Measurements from ENCODE around the gene LHFPL2. TPM values are rescaled to one million over a fixed set of nuclear protein-coding genes. Genes with fewer than 3 reads are reported as not detected.

The LHFPL2 gene
- total and polyA plus RNA-seq, 9 of the 15 experiments (the other 6 are each of a cell fraction or from before 2014, with no cell fraction given) = 1.0 to 6.6 (median 4.6) TPM

- ChIA-PET CTCF (ENCODE audit: low intra/inter-chr PET ratio) (no interaction called here), POLR2A (no interaction called here)
- 76% methylated on average over 3 of the region's 3 CpGs for WGBS (ENCODE audit: insufficient coverage, low coverage, missing lambda C conversion rate)
- H3K9me3 ChIP-seq (replicated peaks; ENCODE audit: control insufficient read depth, insufficient read depth, low read depth, low read length) = no peaks in the 10 kb centered on the region
- H4K20me1 ChIP-seq (replicated peaks; ENCODE audit: control insufficient read depth, insufficient read depth, low read length) = no peaks in the 10 kb centered on the region
- H3K27ac ChIP-seq (ENCODE audit: extremely low read depth, low read depth, low read length) = no peak overlapping the region
- ATAC-seq (no peak), DNase-seq (ENCODE audit: extremely low read depth in 1 of 4, low spot score in 3 of 4) (no peak), FAIRE-seq (no peak)
- no peaks in the 10 kb centered on the region for H3K36me3 ChIP-seq (ENCODE audit: control insufficient read depth, insufficient read depth, low read length)
- peaks cover 9 to 17% of the 10 kb centered on the region in 2 experiments; a peak in 4 of 5 replicates for H3K4me1 ChIP-seq (replicated peaks in 1 of 2; ENCODE audit: control insufficient read depth in 2 of 2, insufficient read depth in 2 of 2, low read length in 2 of 2)
- no peak overlapping the region for H2AFZ ChIP-seq (ENCODE audit: low read depth, low read length)
- H3K27me3 ChIP-seq (ENCODE audit: control insufficient read depth in 2 of 2, insufficient read depth in 2 of 2, low read length in 2 of 2) = no peaks in the 10 kb centered on the region; a peak in 1 of 5 replicates
- in situ Hi-C loops (cut with MboI) = no loop called here
- TF ChIP-seq KAT2B (IDR thresholded peaks at IDR 0.05; ENCODE audit: low read depth, low read length) (no peak), ZNF316 (IDR thresholded peaks at IDR 0.05) (peak; percentile 58), MAFG (tag; conservative IDR thresholded peaks at IDR 0.05) (0 out of 2 replicates have a peak, but pooled peaks have one; percentile 7), C11orf30 (IDR thresholded peaks at IDR 0.05; ENCODE audit: low read depth) (peak; percentile 27; the same call in 1 of the 2 replicates)
- H3K4me2 ChIP-seq (ENCODE audit: insufficient read depth, low read length) = no peak overlapping the region
- H3K9me1 ChIP-seq (ENCODE audit: control insufficient read depth, insufficient read depth, low read length) = no peaks in the 10 kb centered on the region
- H3K4me3 ChIP-seq = no peak overlapping the region
- H3K9ac ChIP-seq (ENCODE audit: insufficient read depth in 1 of 2, low read depth in 2 of 2, low read length in 2 of 2) = no peak overlapping the region
- intact Hi-C loops (cut with micrococcal nuclease) = no loop called here
- H3K79me2 ChIP-seq (ENCODE audit: control insufficient read depth, insufficient read depth, low read length) = no peaks in the 10 kb centered on the region
- BruUV-seq (replicated peaks) = no TSS peak
These were observed 4.4 kb downstream of the LHFPL2 start for GRCh38 chr5:78644129-78644528.

GRCh38 chr5:78642701-78643100 is 5.9 kb downstream of the LHFPL2 start:
- WGBS (ENCODE audit: insufficient coverage, low coverage, missing lambda C conversion rate) = 45% methylated on average over 1 of the region's 1 CpG
- H3K9me1 ChIP-seq (ENCODE audit: control insufficient read depth, insufficient read depth, low read length) = no peaks in the 10 kb centered on the region
- H3K9ac ChIP-seq (ENCODE audit: insufficient read depth in 1 of 2, low read depth in 2 of 2, low read length in 2 of 2) = no peak overlapping the region
- H3K4me2 ChIP-seq (ENCODE audit: insufficient read depth, low read length) = no peak overlapping the region
- no peak overlapping the region for H3K4me3 ChIP-seq
- ChIA-PET CTCF (ENCODE audit: low intra/inter-chr PET ratio) (no interaction called here), POLR2A (interaction anchor here (0.6 to 1.0 kb wide), 2 partner anchors 13 to 16 kb away, joined by 3 to 6 read pairs; no protein-coding TSS in a partner anchor)
- DNase-seq (ENCODE audit: extremely low read depth in 1 of 4, low spot score in 3 of 4) (no peak), FAIRE-seq (no peak), ATAC-seq (no peak)
- no peaks in the 10 kb centered on the region for H3K36me3 ChIP-seq (ENCODE audit: control insufficient read depth, insufficient read depth, low read length)
- no TSS peak for BruUV-seq (replicated peaks)
- in situ Hi-C loops (cut with MboI) (no loop called here), intact Hi-C loops (cut with micrococcal nuclease) (no loop called here)
- no peak overlapping the region for H3K27ac ChIP-seq (ENCODE audit: extremely low read depth, low read depth, low read length)
- no peaks in the 10 kb centered on the region for H3K79me2 ChIP-seq (ENCODE audit: control insufficient read depth, insufficient read depth, low read length)
- H2AFZ ChIP-seq (ENCODE audit: low read depth, low read length) = no peak overlapping the region
- no peaks in the 10 kb centered on the region for H3K9me3 ChIP-seq (replicated peaks; ENCODE audit: control insufficient read depth, insufficient read depth, low read depth, low read length)
- H3K4me1 ChIP-seq (replicated peaks in 1 of 2; ENCODE audit: control insufficient read depth in 2 of 2, insufficient read depth in 2 of 2, low read length in 2 of 2) = peaks cover 3 to 6% of the 10 kb centered on the region in 2 experiments; a peak in 4 of 5 replicates
- no peaks in the 10 kb centered on the region for H4K20me1 ChIP-seq (replicated peaks; ENCODE audit: control insufficient read depth, insufficient read depth, low read length)
- no peaks in the 10 kb centered on the region; a peak in 1 of 5 replicates for H3K27me3 ChIP-seq (ENCODE audit: control insufficient read depth in 2 of 2, insufficient read depth in 2 of 2, low read length in 2 of 2)
- TF ChIP-seq HDAC6 (IDR thresholded peaks at IDR 0.05; ENCODE audit: low read depth, low read length) (no peak), ARHGAP35 (IDR thresholded peaks at IDR 0.05; ENCODE audit: partially characterized antibody) (no peak), TAF9B (IDR thresholded peaks at IDR 0.05; ENCODE audit: partially characterized antibody) (no peak), CTCF (IDR thresholded peaks at IDR 0.05 in 2 of 3, conservative IDR thresholded peaks at IDR 0.05 in 1 of 3; ENCODE audit: insufficient read depth in 2 of 3, low read depth in 1 of 3, low read length in 3 of 3) (no peak), PTBP1 (IDR thresholded peaks at IDR 0.05; ENCODE audit: low read depth, low read length) (no peak), NONO (IDR thresholded peaks at IDR 0.05; ENCODE audit: low read depth in 2 of 2, low read length in 1 of 2) (no peak), MCM3 (IDR thresholded peaks at IDR 0.05) (no peak)
- TF ChIP-seq, protein P1, sequence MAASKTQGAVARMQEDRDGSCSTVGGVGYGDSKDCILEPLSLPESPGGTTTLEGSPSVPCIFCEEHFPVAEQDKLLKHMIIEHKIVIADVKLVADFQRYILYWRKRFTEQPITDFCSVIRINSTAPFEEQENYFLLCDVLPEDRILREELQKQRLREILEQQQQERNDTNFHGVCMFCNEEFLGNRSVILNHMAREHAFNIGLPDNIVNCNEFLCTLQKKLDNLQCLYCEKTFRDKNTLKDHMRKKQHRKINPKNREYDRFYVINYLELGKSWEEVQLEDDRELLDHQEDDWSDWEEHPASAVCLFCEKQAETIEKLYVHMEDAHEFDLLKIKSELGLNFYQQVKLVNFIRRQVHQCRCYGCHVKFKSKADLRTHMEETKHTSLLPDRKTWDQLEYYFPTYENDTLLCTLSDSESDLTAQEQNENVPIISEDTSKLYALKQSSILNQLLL (CRISPR knock-in tag; IDR thresholded peaks at IDR 0.05; ENCODE audit: borderline replicate concordance) = no peak

All from K562 (cell line).